ENCODE data around the gene NAXD.

GRCh38 chr13:110615322-110616102, at the start of gene NAXD:
- TF ChIP-seq, protein P1, sequence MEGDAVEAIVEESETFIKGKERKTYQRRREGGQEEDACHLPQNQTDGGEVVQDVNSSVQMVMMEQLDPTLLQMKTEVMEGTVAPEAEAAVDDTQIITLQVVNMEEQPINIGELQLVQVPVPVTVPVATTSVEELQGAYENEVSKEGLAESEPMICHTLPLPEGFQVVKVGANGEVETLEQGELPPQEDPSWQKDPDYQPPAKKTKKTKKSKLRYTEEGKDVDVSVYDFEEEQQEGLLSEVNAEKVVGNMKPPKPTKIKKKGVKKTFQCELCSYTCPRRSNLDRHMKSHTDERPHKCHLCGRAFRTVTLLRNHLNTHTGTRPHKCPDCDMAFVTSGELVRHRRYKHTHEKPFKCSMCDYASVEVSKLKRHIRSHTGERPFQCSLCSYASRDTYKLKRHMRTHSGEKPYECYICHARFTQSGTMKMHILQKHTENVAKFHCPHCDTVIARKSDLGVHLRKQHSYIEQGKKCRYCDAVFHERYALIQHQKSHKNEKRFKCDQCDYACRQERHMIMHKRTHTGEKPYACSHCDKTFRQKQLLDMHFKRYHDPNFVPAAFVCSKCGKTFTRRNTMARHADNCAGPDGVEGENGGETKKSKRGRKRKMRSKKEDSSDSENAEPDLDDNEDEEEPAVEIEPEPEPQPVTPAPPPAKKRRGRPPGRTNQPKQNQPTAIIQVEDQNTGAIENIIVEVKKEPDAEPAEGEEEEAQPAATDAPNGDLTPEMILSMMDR (IDR thresholded peaks at IDR 0.05): peak in 2 of 4 experiments; percentile 20 to 21
- peak; percentile 58 for TF ChIP-seq POLR2A (IDR thresholded peaks at IDR 0.05)
